Activated T-cell treated with anti-CD3 and anti-CD28 coated beads for 1 hour (primary cell): ENCODE results near the gene ATP11A.
"Not testable (repeated sequence)": the region's sequence is repeated elsewhere in the genome, so short reads cannot be mapped to it uniquely, and the experiment has no call there.

ENCODE experiments used
- DNase-seq: peaks from one replicate; pipeline ENCODE4 v3.0.0-alpha.2; 2020; ENCODE audit warnings: low read depth

Gene ATP11A

GRCh38 chr13:112800057-112800456, 110.2 kb downstream of the ATP11A start:
- no peak for DNase-seq

- DNase-seq = not testable (repeated sequence)
Measured at GRCh38 chr13:112800807-112801206, 111.0 kb downstream of the ATP11A start.

DNA sequence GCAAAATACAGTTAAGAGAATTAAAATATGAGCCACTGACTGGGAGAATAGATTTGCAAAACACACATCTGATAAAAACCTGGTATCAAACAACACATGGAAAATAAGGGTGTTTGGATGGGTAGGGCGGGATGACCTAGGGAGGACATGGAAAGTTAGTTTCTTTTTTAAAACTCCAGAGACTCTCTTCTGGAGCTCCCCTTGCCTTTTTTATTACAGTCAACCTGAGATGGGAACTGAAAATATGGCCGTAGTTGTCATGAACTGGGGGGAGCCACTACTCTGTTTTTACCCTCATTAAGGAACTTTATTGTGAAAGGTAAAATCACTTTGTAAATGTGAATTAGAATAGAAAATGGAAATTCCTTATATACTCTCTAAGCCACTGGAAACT, 113.0 kb downstream of the ATP11A start:
- no peak for DNase-seq

- no peak for DNase-seq
Measured at GRCh38 chr13:112803422-112803821, 113.6 kb downstream of the ATP11A start.

DNA sequence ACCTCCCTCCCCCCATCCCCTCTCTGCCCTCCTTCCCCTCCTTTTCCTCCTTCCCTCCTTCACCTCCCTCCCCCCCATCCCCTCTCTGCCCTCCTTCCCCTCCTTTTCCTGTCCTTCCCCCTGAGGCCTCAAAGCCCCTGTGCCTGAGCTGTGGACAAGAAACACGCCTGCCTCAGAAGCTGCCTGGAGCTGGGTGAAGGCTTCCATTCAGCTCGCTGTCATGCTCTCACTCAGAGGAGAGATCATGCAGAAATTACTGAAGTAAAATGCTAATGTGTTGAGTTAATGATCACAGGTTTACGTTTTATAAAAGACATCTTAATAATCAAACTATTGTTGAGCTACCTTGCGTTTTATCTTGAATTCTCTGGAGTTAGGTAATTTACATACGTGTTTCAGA, 114.5 kb downstream of the ATP11A start:
- DNase-seq = no peak

- no peak for DNase-seq
Measured at GRCh38 chr13:112806739-112807652, 117.2 kb downstream of the ATP11A start.

DNA sequence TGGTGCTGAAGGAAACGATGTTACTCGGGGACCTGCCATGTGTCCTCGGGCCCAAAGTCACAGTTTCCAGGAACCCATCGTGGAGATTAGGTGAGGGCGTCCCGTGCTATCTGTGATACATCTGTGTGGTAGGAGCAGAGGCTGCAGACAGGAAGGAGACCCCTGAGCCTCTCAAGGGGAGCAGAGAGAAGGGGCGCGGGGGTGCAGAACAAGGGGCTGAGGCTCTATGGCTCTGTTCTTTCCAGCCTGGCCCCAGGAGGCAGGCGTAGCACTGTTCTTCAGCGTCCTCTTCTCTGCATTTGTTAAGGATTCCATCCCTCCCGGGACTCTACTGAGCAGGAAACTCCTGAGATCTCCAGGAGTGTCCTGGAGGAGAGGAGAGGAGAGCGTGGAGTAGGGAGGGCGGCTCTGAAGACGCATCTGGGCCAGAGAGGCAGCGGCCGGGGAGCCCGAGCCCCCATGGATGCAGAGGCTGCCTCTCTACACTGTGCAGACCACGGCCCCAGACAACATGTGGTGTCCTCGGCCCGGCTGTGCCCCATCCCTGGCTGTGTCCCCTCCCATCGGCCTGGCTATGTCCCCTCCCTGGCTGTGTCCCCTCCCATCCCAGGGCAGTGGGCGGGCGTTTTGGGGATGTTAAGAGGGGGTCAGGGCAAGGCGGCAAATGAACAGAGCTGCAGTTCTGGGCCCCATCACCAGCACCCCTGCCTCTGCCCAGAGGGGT, 118.0 kb downstream of the ATP11A start:
- no peak for DNase-seq

DNA sequence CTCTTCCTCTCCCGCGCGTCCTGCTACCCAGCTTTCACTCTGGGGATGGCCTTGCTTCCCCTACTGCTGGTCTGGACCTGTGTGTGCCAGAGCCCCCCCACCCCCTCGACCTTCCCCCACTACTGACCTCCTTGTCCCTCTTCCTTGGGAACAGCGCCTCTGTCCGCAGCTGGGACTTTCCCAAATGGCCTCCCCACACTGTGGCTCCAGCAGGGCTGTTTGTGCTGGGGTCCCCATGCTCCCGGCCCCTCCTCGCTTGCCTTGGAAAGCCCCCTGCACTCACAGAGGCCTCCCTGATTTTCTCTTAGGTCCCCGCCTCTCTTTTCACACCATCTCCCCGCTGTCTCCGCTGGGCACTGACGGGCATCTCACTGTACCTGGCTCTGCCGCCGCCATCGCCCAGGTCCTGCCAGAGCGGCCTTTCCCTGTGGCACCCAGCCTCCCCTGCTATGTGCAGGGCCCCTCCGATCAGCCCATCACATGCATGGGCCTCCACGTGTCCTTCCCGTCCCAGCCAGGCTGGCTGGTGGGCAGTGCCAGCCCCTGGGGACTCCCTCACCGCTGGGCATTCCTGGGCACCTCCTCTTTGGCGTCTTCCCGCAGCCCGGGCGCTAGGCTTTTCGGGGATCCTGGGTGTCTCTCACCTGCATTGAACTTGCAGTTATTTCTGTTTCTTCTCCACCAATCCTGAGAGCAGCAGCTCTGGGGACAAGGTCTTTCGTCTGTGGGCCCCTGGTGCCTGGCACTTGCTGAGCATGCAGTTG, 118.7 kb downstream of the ATP11A start:
- no peak for DNase-seq

- no peak for DNase-seq
Measured at GRCh38 chr13:112809332-112810315, 119.8 kb downstream of the ATP11A start.

DNA sequence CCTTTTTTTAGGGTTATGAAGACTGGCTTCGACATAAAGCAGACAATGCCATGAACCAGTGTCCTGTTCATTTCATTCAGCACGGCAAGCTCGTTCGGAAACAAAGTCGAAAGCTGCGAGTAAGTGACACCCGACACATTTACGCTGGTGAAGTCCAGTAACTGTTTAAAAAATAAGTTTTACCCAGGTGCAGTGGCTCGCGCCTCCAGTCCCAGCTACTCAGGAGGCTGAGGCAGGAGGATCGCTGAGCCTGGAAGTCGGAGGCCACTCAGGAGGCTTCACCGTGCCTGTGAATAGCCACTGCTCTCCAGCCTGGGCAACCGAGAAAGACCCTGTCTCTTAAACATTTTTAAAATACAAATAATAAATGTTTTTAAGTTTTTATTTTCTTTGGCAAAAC, 120.8 kb downstream of the ATP11A start:
- no peak for DNase-seq

GRCh38 chr13:112812306-112813055, 122.6 kb downstream of the ATP11A start:
- no peak for DNase-seq

DNA sequence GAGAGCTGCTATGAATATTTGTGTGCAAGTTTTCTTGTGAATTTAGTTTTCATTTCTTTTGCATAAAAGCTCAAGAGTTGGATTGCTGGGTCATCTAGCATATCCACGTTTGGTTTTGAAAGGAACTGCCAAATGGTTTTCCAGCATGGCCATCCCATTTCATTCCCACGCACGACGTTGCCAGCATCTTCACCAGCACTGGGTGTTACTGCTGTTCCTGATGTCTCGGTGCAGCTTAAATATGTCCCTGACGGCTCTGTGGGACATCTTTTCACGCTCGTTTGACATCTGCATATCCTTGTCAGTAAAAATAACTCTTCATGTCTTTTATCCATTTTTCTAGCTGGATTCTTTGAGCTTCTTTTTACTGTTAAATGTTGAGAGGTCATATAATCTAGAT, 123.7 kb downstream of the ATP11A start:
- no peak for DNase-seq

DNA sequence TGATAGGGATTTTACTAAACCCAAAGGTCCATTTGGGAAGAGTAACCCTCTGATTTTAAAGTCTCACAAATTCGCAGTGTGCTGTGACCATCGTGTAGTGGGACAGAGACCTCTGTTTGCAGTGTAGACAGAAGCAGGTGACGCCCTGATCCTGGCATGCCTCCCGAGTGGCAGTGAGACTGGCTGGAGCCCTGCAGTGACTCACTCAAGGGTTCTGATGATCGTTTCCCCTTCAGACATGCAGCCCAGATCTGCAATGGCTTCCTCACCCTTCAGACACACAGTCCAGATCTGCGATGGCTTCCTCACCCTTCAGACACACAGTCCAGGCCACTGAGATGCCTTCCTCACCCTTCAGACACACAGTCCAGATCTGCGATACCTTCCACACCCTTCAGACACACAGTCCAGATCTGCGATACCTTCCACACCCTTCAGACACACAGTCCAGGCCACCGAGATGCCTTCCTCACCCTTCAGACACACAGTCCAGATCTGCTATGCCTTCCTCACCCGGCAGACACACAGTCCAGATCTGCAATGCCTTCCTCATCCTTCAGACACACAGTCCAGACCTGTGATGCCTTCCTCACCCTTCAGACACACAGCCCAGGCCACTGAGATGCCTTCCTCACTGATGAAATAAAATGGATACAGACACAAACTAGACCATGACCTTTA, 125.2 kb downstream of the ATP11A start:
- DNase-seq = no peak

GRCh38 chr13:112815871-112816270, 126.0 kb downstream of the ATP11A start:
- no peak for DNase-seq

DNA sequence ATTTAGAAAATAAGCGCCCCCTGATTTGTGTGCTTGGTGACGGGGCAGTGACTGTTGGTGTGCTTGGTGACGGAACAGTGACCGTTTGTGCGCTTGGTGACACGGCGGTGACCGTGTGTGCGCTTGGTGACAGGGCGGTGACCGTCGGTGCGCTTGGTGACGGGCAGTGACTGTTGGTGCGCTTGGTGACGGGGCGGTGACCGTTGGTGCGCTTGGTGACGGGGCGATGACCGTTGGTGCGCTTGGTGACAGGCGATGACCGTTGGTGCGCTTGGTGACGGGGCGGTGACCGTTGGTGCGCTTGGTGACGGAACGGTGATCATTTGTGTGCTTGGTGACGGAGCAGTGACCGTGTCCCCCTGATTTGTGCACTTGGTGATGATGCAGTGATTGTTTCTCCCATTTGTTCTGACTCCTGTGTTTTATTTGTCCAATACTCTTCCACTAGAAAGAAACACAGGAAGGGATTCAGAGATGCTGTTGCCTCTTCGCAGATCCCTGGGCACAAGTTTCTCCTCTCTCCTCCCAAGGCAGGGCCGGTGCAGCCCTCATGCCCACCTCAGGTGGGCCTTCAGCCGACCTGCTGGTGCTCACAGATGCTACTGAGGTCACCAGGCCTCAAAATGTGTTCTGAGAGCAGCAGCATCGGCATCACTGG, 128.3 kb downstream of the ATP11A start:
- DNase-seq = no peak

DNA sequence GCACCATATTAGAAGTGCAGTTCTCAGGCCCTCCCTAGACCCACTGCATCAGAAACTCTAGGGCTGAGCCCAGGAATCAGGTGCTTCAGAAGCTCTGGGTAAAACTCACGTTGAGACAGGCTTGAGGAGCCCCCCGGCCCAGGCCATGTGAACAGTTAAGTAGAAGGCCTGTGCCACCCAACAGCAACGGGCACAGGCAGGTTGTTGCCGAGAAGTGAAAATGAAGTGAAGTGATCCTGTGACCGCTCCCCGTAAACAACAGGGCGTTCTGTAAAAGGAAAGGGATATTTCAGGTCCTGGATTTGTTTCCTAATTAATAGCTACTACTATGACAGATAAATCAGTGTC, 128.8 kb downstream of the ATP11A start:
- DNase-seq = no peak

DNA sequence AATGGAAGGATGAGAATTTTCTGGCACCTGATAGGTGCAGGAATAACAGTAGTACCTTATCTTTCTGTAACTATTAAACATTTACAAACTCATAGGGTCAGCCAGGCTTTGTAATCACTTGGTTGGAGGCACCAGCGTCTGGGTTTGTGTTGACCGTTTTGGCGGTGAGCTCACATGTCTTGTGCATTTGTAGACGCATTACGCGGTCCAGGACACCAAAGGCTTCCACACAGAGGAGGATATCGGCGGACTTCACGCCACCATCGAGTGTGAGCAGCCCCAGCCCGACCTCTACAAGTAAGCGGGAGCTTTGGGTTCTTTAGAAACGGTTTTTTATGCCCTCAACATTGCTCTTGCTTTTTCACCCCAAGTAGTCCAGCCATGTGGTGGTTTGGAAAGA, 129.3 kb downstream of the ATP11A start:
- no peak for DNase-seq

- no peak for DNase-seq
Measured at GRCh38 chr13:112819816-112820215, 130.0 kb downstream of the ATP11A start.

DNA sequence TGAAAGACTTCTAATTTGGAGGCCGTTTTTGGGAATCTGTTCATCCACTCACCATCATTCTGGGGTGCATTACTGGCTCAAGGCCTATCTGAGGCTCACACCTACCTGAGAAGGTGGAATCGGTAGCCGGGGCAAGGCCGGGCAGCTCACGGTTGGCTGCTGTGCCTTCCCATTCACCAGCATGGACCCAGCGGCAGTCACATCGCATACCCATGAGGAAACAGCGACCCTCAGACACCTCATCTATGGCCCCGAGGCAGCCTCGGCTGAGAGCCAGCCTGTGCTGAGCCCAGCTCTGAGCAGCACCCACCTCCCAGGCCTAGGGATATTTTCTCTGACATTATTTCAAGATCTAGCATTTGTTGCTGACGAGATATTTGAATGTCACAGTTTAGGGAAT, 130.5 kb downstream of the ATP11A start:
- DNase-seq = no peak
